ENCODE results near the gene ZCCHC3. TPM values are rescaled to one million over a fixed set of nuclear protein-coding genes. Genes with fewer than 3 reads are reported as not detected.

The ZCCHC3 gene
- total and polyA plus RNA-seq, 2 experiments from 2014 or later = 26.5 to 66.3 TPM

DNA sequence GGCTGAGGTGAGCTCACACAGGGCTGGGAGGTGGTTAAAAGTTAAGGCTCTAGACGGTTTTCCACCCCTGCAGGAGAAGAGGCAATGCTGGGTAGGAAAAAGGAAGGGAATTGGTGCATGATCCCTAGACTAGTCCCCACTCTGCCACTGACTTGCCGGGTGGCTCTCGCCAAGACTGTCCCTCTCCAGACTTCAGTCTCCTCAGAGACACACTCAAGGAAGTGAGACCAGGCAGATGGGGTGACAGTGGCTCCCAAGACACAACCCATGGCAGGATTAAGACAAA lies 19.9 kb upstream of the ZCCHC3 start:
- Mint-ChIP-seq H3K4me1 (peaks cover 8% of the 10 kb centered on the region), H3K9me3 (0 out of 3 replicates have a peak, but pooled peaks cover 7% of the 10 kb centered on the region), H3K36me3 (ENCODE audit: low read depth) (peaks cover 59% of the 10 kb centered on the region), H3K27me3 (ENCODE audit: insufficient read depth, low read depth, poor library complexity) (peaks cover 15% of the 10 kb centered on the region), H3K27ac (no peak overlapping the region), H3K4me3 (peak overlapping the region; percentile 38; the same call in 2 of the 3 replicates)
- H2AFZ ChIP-seq = no peak overlapping the region
- no peaks in the 10 kb centered on the region for H3K9me2 ChIP-seq (ENCODE audit: insufficient read depth)
- no peaks in the 10 kb centered on the region for H3K27me3 ChIP-seq (ENCODE audit: insufficient read depth)
- peaks cover 22% of the 10 kb centered on the region for H3F3A ChIP-seq (replicated peaks; ENCODE audit: low read depth)
- H3K36me3 ChIP-seq (ENCODE audit: insufficient read depth) = 0 out of 2 replicates have a peak, but pooled peaks cover 4% of the 10 kb centered on the region
- H3K4me1 ChIP-seq (ENCODE audit: insufficient read depth) = peaks cover 6% of the 10 kb centered on the region; the same call in 1 of the 2 replicates
- ATAC-seq = no peak
- no peak overlapping the region for H3K27ac ChIP-seq (ENCODE audit: low read depth)
- H3K4me3 ChIP-seq = no peak overlapping the region
- peaks cover 5% of the 10 kb centered on the region for H4K20me1 ChIP-seq (replicated peaks; ENCODE audit: insufficient read depth)
- H3K79me2 ChIP-seq (replicated peaks; ENCODE audit: insufficient read depth) = no peaks in the 10 kb centered on the region
- no peak for DNase-seq (ENCODE audit: low spot score)
- no peak overlapping the region for H3K4me2 ChIP-seq
- TF ChIP-seq POLR2AphosphoS5 (IDR thresholded peaks at IDR 0.05; ENCODE audit: low read depth) (no peak), JUNB (IDR thresholded peaks at IDR 0.05; ENCODE audit: unreplicated experiment) (no peak), CREB1 (CRISPR knock-in tag; IDR thresholded peaks at IDR 0.05; ENCODE audit: low read depth) (no peak), ZNF114 (CRISPR knock-in tag; IDR thresholded peaks at IDR 0.05) (no peak), EZH2phosphoT487 (IDR thresholded peaks at IDR 0.05; ENCODE audit: unreplicated experiment) (no peak), NANOG (IDR thresholded peaks at IDR 0.05; ENCODE audit: borderline replicate concordance) (no peak), ZNF331 (CRISPR knock-in tag; IDR thresholded peaks at IDR 0.05; ENCODE audit: low read depth) (no peak), STAT1 (IDR thresholded peaks at IDR 0.05; ENCODE audit: unreplicated experiment) (no peak)
- TF ChIP-seq, protein P1, sequence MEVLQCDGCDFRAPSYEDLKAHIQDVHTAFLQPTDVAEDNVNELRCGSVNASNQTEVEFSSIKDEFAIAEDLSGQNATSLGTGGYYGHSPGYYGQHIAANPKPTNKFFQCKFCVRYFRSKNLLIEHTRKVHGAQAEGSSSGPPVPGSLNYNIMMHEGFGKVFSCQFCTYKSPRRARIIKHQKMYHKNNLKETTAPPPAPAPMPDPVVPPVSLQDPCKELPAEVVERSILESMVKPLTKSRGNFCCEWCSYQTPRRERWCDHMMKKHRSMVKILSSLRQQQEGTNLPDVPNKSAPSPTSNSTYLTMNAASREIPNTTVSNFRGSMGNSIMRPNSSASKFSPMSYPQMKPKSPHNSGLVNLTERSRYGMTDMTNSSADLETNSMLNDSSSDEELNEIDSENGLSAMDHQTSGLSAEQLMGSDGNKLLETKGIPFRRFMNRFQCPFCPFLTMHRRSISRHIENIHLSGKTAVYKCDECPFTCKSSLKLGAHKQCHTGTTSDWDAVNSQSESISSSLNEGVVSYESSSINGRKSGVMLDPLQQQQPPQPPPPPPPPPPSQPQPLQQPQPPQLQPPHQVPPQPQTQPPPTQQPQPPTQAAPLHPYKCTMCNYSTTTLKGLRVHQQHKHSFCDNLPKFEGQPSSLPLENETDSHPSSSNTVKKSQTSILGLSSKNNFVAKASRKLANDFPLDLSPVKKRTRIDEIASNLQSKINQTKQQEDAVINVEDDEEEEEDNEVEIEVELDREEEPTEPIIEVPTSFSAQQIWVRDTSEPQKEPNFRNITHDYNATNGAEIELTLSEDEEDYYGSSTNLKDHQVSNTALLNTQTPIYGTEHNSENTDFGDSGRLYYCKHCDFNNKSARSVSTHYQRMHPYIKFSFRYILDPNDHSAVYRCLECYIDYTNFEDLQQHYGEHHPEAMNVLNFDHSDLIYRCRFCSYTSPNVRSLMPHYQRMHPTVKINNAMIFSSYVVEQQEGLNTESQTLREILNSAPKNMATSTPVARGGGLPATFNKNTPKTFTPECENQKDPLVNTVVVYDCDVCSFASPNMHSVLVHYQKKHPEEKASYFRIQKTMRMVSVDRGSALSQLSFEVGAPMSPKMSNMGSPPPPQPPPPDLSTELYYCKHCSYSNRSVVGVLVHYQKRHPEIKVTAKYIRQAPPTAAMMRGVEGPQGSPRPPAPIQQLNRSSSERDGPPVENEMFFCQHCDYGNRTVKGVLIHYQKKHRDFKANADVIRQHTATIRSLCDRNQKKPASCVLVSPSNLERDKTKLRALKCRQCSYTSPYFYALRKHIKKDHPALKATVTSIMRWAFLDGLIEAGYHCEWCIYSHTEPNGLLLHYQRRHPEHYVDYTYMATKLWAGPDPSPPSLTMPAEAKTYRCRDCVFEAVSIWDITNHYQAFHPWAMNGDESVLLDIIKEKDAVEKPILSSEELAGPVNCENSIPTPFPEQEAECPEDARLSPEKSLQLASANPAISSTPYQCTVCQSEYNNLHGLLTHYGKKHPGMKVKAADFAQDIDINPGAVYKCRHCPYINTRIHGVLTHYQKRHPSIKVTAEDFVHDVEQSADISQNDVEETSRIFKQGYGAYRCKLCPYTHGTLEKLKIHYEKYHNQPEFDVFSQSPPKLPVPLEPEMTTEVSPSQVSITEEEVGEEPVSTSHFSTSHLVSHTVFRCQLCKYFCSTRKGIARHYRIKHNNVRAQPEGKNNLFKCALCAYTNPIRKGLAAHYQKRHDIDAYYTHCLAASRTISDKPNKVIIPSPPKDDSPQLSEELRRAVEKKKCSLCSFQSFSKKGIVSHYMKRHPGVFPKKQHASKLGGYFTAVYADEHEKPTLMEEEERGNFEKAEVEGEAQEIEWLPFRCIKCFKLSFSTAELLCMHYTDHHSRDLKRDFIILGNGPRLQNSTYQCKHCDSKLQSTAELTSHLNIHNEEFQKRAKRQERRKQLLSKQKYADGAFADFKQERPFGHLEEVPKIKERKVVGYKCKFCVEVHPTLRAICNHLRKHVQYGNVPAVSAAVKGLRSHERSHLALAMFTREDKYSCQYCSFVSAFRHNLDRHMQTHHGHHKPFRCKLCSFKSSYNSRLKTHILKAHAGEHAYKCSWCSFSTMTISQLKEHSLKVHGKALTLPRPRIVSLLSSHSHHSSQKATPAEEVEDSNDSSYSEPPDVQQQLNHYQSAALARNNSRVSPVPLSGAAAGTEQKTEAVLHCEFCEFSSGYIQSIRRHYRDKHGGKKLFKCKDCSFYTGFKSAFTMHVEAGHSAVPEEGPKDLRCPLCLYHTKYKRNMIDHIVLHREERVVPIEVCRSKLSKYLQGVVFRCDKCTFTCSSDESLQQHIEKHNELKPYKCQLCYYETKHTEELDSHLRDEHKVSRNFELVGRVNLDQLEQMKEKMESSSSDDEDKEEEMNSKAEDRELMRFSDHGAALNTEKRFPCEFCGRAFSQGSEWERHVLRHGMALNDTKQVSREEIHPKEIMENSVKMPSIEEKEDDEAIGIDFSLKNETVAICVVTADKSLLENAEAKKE (CRISPR knock-in tag; IDR thresholded peaks at IDR 0.05) = no peak
- TF ChIP-seq, protein P2, sequence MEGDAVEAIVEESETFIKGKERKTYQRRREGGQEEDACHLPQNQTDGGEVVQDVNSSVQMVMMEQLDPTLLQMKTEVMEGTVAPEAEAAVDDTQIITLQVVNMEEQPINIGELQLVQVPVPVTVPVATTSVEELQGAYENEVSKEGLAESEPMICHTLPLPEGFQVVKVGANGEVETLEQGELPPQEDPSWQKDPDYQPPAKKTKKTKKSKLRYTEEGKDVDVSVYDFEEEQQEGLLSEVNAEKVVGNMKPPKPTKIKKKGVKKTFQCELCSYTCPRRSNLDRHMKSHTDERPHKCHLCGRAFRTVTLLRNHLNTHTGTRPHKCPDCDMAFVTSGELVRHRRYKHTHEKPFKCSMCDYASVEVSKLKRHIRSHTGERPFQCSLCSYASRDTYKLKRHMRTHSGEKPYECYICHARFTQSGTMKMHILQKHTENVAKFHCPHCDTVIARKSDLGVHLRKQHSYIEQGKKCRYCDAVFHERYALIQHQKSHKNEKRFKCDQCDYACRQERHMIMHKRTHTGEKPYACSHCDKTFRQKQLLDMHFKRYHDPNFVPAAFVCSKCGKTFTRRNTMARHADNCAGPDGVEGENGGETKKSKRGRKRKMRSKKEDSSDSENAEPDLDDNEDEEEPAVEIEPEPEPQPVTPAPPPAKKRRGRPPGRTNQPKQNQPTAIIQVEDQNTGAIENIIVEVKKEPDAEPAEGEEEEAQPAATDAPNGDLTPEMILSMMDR (conservative IDR thresholded peaks at IDR 0.05; ENCODE audit: low read depth in 2 of 2) = no peak
- TF ChIP-seq, protein P3, sequence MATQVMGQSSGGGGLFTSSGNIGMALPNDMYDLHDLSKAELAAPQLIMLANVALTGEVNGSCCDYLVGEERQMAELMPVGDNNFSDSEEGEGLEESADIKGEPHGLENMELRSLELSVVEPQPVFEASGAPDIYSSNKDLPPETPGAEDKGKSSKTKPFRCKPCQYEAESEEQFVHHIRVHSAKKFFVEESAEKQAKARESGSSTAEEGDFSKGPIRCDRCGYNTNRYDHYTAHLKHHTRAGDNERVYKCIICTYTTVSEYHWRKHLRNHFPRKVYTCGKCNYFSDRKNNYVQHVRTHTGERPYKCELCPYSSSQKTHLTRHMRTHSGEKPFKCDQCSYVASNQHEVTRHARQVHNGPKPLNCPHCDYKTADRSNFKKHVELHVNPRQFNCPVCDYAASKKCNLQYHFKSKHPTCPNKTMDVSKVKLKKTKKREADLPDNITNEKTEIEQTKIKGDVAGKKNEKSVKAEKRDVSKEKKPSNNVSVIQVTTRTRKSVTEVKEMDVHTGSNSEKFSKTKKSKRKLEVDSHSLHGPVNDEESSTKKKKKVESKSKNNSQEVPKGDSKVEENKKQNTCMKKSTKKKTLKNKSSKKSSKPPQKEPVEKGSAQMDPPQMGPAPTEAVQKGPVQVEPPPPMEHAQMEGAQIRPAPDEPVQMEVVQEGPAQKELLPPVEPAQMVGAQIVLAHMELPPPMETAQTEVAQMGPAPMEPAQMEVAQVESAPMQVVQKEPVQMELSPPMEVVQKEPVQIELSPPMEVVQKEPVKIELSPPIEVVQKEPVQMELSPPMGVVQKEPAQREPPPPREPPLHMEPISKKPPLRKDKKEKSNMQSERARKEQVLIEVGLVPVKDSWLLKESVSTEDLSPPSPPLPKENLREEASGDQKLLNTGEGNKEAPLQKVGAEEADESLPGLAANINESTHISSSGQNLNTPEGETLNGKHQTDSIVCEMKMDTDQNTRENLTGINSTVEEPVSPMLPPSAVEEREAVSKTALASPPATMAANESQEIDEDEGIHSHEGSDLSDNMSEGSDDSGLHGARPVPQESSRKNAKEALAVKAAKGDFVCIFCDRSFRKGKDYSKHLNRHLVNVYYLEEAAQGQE (IDR thresholded peaks at IDR 0.05; ENCODE audit: unreplicated experiment) = no peak

All from GM23338 (cell line).